Nephron progenitor cell (in vitro differentiated cells): Measurements from ENCODE around the gene MEGF10.

Experiments
- DNase-seq: peaks from one replicate; pipeline ENCODE4 v3.0.0; 2021
- H3K27ac Mint-ChIP-seq: 2 replicates; pipeline ENCODE4 v1.8.0; 2021; ENCODE audit warnings: mild to moderate bottlenecking, moderate library complexity, mixed read lengths
- H3K27me3 Mint-ChIP-seq: 2 replicates; pipeline ENCODE4 v1.8.0; 2021; ENCODE audit warnings: mild to moderate bottlenecking, low read depth, mixed read lengths; ENCODE audit not compliant: poor library complexity
- H3K36me3 Mint-ChIP-seq: 2 replicates; pipeline ENCODE4 v1.8.0; 2021; ENCODE audit warnings: low read depth, mixed read lengths
- H3K4me1 Mint-ChIP-seq: 2 replicates; pipeline ENCODE4 v1.8.0; 2021; ENCODE audit warnings: mixed read lengths
- H3K4me3 Mint-ChIP-seq: 2 replicates; pipeline ENCODE4 v1.8.0; 2021; ENCODE audit warnings: mild to moderate bottlenecking, moderate library complexity, mixed read lengths
- H3K9me3 Mint-ChIP-seq: 2 replicates; pipeline ENCODE4 v1.8.0; 2021; ENCODE audit warnings: mild to moderate bottlenecking, moderate library complexity, mixed read lengths
- TF ChIP-seq, protein P1 (sequence below): fragments of 200-600 bp; sonication (generic); IDR thresholded peaks from 2 replicates; pipeline ENCODE4 v1.5.0; 2021; ENCODE audit warnings: antibody characterized with exemption

Gene MEGF10

GRCh38 chr5:127326976-127327755 is 36.6 kb downstream of the MEGF10 start:
- no peaks in the 10 kb centered on the region for H3K36me3 Mint-ChIP-seq
- H3K4me1 Mint-ChIP-seq: no peaks in the 10 kb centered on the region
- no peak overlapping the region for H3K27ac Mint-ChIP-seq
- peaks cover 10% of the 10 kb centered on the region for H3K27me3 Mint-ChIP-seq
- H3K9me3 Mint-ChIP-seq: no peaks in the 10 kb centered on the region
- TF ChIP-seq, protein P1, sequence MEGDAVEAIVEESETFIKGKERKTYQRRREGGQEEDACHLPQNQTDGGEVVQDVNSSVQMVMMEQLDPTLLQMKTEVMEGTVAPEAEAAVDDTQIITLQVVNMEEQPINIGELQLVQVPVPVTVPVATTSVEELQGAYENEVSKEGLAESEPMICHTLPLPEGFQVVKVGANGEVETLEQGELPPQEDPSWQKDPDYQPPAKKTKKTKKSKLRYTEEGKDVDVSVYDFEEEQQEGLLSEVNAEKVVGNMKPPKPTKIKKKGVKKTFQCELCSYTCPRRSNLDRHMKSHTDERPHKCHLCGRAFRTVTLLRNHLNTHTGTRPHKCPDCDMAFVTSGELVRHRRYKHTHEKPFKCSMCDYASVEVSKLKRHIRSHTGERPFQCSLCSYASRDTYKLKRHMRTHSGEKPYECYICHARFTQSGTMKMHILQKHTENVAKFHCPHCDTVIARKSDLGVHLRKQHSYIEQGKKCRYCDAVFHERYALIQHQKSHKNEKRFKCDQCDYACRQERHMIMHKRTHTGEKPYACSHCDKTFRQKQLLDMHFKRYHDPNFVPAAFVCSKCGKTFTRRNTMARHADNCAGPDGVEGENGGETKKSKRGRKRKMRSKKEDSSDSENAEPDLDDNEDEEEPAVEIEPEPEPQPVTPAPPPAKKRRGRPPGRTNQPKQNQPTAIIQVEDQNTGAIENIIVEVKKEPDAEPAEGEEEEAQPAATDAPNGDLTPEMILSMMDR: no peak
- no peak for DNase-seq
- H3K4me3 Mint-ChIP-seq: no peak overlapping the region

DNA sequence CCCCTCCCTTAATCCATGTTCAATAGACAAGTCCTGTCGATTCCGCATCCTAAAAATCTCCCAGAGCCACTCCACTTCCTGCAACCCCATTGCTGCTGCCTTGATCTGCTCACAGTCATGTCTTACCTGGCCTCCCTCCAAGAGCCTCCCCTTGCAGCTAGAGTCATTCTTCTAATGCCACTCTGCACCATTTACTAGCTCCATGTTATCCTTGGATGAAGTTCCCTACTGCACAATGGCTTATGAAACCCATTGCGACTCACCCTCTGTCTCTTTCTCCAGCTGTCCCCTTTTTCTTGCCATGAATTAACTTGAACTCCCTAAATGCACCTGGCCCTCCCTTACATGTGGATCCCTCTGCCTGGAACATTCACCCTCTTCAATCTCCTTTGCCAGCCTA is 39.5 kb downstream of the MEGF10 start:
- H3K27ac Mint-ChIP-seq: no peak overlapping the region
- H3K36me3 Mint-ChIP-seq: no peaks in the 10 kb centered on the region
- H3K4me1 Mint-ChIP-seq: no peaks in the 10 kb centered on the region
- no peaks in the 10 kb centered on the region for H3K9me3 Mint-ChIP-seq
- no peak for DNase-seq
- H3K27me3 Mint-ChIP-seq: peaks cover 10% of the 10 kb centered on the region
- TF ChIP-seq, protein P1: no peak
- no peak overlapping the region for H3K4me3 Mint-ChIP-seq

DNA sequence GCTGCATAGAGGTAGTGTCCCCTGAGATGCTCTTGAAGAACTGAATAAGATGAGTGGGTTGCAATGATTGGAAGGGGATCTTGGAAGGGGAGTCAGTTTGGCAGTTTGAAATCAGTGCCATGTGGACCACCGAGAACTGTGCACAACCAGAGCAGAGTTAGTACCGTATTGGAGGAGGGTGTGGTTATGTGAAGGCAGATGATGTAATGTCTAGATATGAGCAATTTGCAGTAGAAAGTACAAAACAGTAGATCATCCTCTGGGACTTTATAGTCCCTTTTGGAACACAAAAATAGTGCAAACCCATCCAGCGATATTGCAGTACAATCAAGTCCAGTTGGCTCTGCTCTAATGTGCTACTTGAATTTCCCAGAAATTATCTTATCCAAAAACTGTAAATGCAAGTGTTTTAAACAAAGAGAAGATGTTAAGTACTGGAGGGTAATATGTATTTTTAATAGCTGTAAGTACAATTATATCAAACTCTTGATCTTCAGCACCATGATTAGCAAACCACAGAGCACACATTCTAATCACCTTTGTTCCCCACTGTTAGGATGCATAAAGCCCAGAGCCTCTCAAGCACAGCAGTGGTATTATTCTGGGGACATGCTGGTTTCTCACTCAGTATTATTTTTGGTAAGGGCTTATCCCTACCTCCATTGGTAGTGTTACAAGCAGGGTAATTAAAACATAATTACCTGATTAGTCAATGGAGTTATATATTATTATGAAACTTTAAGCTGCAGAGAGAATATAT is 41.5 kb downstream of the MEGF10 start:
- DNase-seq: no peak
- H3K4me1 Mint-ChIP-seq: no peaks in the 10 kb centered on the region
- peaks cover 10% of the 10 kb centered on the region for H3K27me3 Mint-ChIP-seq
- no peak overlapping the region for H3K4me3 Mint-ChIP-seq
- no peaks in the 10 kb centered on the region for H3K9me3 Mint-ChIP-seq
- H3K36me3 Mint-ChIP-seq: no peaks in the 10 kb centered on the region
- no peak overlapping the region for H3K27ac Mint-ChIP-seq
- TF ChIP-seq, protein P1: no peak

GRCh38 chr5:127333483-127333882 is 42.9 kb downstream of the MEGF10 start:
- Mint-ChIP-seq H3K27me3 (peaks cover 7% of the 10 kb centered on the region), H3K36me3 (no peaks in the 10 kb centered on the region), H3K27ac (no peak overlapping the region), H3K9me3 (no peaks in the 10 kb centered on the region), H3K4me1 (no peaks in the 10 kb centered on the region), H3K4me3 (no peak overlapping the region)
- TF ChIP-seq, protein P1: no peak
- no peak for DNase-seq

- TF ChIP-seq, protein P1: no peak
- no peak for DNase-seq
- Mint-ChIP-seq H3K4me3 (no peak overlapping the region), H3K27ac (no peak overlapping the region), H3K4me1 (no peaks in the 10 kb centered on the region), H3K9me3 (no peaks in the 10 kb centered on the region), H3K27me3 (peaks cover 1% of the 10 kb centered on the region), H3K36me3 (no peaks in the 10 kb centered on the region)
Measured at GRCh38 chr5:127335381-127335780, 44.8 kb downstream of the MEGF10 start.
